GM18873 (cell line): Measurements from ENCODE around the gene HTT.
"Not testable (repeated sequence)": the region's sequence is repeated elsewhere in the genome, so short reads cannot be mapped to it uniquely, and the experiment has no call there.

Source experiments
- ATAC-seq: cut with Tn5 transposase; IDR thresholded peaks from one replicate; pipeline ENCODE4 v1.9.1; 2021; ENCODE audit warnings: mild to moderate bottlenecking, moderate library complexity, moderate number of reproducible peaks; ENCODE audit not compliant: unreplicated experiment, low FRiP score

The HTT gene

GRCh38 chr4:3158841-3159240 lies 84.4 kb downstream of the HTT start:
- ATAC-seq: no peak

DNA sequence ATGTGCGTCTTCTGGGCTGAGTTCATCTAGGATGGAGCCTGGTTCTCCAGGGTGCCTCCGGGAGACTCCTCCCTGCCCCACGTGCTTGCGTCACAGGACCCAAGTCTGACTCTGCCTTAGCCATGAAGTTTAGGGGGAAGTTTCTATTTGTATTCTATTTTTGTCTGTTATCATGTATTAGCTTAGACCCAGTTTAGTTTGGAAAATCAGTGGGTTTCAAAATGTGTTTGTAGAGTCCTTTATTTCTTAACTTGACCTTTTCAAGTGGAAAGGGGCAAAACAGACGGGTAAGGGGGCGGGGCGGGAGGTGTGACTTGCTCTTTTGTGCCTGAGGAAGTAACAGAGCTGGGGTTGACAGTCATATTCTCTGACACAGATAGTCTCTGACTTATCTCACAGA lies 86.0 kb downstream of the HTT start:
- no peak for ATAC-seq

DNA sequence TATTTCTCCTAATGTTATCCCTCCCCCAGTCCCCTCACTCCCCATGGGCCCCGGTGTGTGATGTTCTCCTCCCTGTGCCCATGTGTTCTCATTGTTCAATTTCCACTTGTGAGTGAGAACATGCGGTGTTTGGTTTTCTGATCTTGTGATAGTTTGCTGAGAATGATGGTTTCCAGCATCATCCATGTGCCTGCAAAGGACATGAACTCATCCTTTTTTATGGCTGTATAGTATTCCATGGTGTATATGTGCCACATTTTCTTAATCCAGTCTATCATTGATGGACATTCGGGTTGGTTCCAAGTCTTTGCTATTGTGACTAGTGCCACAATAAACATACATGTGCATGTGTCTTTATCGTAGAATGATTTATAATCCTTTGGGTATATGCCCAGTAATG lies 86.6 kb downstream of the HTT start:
- ATAC-seq: not testable (repeated sequence)

DNA sequence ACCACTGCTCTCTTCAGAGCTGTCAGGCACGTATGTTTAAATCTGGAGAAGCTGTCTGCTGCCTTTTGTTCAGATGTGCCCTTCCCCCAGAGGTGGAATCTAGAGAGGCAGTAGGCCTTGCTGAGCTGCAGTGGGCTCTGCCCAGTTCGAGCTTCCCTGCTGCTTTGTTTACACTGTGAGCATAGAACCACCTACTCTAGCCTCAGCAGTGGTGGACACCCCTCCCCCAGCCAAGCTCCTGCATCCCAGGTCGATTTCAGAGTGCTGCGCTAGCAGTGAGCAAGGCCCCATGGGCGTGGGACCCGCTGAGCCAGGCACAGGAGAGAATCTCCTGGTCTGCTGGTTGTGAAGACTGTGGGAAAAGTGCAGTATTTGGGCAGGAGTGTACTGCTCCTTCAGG lies 92.0 kb downstream of the HTT start:
- not testable (repeated sequence) for ATAC-seq

DNA sequence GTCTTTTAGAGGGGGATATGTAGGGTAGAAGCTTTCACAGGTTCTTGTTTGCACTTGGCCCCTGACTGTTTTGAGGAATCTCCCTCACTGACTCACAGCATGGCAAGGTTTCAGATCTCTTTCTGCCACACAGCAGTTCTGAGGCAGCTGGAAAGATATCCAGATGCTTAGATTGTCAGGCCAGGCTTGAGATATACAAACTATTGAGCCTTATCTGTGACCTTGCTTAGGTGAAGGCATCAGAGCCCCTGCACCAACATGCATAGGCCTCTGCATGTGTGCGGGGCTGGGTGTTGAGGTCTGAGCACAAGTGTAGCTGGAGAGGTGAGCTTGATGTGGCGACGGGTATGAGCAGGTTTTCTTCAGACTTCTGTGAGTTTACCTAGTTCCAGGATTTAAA lies 93.5 kb downstream of the HTT start:
- no peak for ATAC-seq

DNA sequence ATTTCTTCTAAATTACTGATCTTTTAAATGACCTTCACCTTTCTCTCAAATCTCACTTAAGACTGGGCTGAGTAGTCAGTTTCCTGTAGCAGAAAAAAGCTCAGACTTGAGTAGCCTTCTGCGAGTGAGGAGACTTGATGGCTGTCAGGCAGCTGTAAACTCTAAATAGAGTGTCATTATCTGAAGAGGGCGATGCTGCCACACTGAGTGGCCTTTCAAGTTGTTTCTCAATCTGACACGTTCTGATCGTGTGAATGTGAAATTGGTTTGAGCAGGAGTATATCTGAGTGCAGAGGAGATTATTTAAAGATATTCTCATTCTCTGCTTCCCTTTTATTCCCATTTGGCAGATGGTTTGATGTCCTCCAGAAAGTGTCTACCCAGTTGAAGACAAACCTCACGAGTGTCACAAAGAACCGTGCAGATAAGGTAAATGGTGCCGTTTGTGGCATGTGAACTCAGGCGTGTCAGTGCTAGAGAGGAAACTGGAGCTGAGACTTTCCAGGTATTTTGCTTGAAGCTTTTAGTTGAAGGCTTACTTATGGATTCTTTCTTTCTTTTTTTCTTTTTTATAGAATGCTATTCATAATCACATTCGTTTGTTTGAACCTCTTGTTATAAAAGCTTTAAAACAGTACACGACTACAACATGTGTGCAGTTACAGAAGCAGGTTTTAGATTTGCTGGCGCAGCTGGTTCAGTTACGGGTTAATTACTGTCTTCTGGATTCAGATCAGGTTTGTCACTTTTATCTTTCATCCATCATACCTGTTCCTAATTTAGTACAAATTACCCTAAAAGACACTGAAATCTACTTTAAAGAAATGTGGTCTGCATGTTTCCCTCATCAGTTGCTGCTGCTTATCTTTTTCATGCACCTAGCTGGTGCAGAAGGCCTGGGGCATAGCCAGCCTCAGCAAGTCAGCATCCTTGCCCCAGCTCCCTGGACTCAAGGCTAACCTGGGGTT lies 100.2 kb downstream of the HTT start:
- ATAC-seq: no peak

DNA sequence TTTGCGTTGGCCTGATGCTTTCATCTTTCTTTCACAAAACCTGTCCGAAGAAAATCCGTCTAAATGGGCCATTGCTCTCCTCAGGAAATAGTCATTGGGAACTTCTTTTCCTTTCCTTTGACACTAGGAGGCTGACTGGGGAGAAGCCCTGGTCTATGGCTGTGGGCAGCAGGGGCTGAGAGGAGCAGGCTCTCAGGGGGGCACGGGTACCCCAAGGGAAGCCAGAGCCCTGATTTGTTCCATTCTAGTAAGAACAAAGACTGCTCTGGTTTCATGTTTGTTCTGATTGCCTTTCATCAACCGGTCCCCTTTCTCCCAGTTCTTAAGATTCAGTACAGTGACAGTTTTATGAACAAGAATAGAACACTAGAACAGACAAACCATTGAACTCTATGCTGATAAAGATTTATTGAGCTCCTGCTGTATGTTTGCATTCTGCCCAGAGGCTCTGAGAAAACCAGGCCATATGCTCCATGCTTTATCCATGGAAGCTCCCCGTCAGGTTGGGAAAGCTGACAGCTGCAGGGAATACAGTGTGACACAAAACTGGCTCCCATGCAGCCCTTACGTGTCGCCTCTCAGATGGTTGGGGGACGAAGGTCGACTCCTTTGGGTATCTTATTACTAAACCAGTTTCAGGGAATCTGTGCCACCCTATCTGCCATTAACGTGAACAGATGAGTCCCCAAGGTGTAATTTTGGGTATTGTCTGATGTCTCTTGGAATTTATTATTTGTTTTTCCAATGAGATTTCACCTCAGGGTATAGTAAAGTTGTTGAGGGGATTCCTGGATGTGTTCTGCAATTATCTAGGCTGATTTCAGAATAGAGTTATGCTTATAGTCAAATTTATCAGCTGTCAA lies 102.1 kb downstream of the HTT start:
- no peak for ATAC-seq

DNA sequence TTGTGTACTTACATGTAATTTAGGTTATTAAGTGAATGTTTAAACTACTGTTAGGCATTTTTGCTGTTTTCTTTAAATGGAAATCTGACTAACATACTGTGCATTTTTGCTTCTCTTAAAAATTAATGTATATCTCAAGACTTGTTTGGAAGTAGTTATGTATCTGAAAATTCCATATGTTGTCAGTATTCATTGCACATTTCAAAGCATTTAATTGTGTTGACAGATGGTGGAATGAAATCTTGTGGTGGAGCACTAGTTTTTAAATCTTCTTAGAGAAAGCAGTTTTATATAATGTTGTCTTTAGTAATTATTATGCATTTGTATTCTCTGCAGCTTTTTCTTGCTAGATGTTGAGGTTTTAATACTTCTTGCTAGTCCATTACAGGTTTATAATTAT lies 102.9 kb downstream of the HTT start:
- ATAC-seq: no peak

GRCh38 chr4:3177905-3178304 lies 103.4 kb downstream of the HTT start:
- ATAC-seq: no peak

DNA sequence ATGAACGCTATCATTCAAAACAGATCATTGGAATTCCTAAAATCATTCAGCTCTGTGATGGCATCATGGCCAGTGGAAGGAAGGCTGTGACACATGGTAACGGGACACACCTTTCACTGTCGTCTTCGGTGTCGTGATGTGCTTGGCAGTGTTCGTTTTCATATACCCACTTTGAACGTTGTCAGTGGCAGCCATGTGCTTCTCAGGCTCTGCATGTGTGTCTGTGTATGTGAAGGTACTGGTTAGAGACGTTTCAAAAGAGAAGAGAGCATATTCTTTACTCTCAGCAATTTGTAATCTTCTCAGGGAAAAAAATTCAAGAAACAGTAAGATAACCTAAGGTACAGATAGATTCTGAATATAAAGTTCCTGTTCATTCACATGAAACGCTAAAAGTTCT lies 103.9 kb downstream of the HTT start:
- no peak for ATAC-seq

GRCh38 chr4:3179126-3179706 lies 104.7 kb downstream of the HTT start:
- no peak for ATAC-seq

- no peak for ATAC-seq
These were observed 108.5 kb downstream of the HTT start for GRCh38 chr4:3183008-3183407.

- ATAC-seq: no peak
These were observed 110.2 kb downstream of the HTT start for GRCh38 chr4:3184725-3185124.

DNA sequence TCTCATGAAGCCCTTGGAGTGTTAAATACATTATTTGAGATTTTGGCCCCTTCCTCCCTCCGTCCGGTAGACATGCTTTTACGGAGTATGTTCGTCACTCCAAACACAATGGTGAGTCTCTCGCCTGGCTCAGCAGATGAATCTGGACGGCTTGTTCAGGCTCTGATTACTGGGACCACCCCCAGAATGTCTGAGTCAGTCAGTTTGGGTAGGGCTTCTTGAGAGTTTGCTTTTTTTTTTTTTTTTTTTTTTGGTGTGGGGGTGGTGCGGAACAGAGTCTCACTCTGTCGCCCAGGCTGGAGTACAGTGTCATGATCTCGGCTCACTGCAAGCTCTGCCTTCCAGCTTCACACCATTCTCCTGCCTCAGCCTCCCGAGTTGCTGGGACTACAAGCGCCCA lies 112.1 kb downstream of the HTT start:
- ATAC-seq: no peak

DNA sequence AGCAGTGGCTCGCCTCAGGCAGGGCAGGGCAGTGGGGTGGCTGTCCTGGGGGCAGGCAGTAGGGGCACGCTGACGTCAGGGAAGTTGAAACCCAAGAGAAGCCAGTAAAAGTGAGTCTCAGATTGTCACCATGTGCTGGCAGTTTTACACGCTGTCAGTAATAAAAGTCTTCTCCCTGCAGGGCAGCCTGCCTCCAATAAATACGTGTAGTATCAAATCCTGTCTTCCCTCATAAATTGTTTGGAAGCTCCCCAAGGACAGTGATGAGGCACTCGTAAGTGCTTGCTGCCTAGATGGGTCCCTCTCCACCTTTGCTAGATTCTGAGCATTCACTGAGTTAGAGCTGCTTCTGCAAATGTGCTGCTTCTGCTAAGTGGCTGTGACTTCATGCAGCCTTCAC lies 113.6 kb downstream of the HTT start:
- no peak for ATAC-seq

DNA sequence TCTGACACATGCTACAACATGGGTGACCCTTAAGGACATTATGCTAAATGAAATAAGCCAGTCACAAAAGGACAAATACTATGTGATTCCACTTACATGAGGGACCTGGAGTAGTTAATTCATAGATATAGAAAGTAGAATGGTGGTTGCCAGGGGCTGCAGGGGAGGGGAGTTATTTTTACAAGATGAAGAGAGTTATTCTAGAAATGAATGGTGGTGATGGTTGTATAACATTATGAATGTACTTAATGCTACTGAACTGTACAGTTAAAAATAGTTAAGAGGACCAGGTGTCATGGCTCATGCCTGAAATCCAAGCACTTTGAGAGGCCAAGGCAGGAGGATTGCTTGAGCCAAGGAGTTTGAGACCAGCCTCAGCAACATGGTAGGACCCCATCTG lies 115.0 kb downstream of the HTT start:
- no peak for ATAC-seq

GRCh38 chr4:3190549-3190948 lies 116.1 kb downstream of the HTT start:
- no peak for ATAC-seq

- no peak for ATAC-seq
These were observed 117.7 kb downstream of the HTT start for GRCh38 chr4:3192188-3192587.

DNA sequence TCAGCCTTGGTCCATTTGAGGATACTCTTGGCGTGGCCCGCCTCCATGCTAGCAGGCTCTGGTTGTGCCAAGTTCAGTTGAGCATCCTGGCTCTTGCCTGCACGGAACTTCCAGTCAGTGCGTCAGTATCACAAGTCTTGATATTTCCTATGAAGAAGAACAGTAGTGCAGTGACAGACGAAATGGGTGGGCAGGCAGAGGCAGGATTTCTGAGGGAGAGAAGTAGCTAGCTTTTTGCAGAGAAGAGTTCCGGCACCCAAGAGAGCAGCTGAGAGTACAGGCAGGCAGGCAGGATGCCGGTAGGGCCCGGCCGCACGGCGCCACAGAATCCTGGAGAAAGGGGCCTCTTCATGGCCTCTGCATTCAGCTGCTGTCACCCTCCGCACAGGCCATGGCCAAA lies 118.3 kb downstream of the HTT start:
- no peak for ATAC-seq

GRCh38 chr4:3193531-3194203 lies 119.2 kb downstream of the HTT start:
- ATAC-seq: no peak
